ENCODE data around the gene IDH3B.
"Not testable (repeated sequence)": the region's sequence is repeated elsewhere in the genome, so short reads cannot be mapped to it uniquely, and the experiment has no call there.

The IDH3B gene

DNA sequence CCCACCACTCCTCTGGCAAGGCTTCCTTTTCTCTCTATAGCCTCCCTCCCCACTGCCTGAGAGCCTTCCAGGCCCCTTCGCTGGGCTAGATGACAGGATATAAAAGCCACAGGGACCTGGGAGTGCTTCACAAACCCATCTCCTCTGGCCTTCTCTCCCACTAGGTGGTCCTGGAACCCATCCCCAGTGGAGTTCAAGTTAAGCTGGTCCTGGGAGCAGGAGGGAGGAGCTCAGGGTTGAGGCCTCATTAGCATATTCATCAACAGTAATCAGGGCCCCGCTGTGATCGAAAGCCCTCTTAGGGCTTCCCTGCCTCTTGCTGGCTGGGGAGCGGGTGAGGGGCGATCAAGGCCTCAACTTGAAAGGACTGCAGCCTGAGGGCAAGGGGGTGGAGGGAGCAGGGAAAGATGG is 37.7 kb upstream of the IDH3B start:
- peaks cover 0 to 3% of the 10 kb centered on the region in 2 donors for H3K36me3 ChIP-seq (ENCODE audit: control insufficient read depth in 2 of 2, insufficient read depth in 2 of 2, low read length in 2 of 2)
- no peak overlapping the region for H3K4me3 ChIP-seq (ENCODE audit: low read length in 2 of 2)
- no peak overlapping the region for H3K27ac ChIP-seq (ENCODE audit: low read length)
- H3K9ac ChIP-seq (ENCODE audit: low read length in 2 of 2), result no peak overlapping the region
- no peaks in the 10 kb centered on the region for H3K4me1 ChIP-seq (ENCODE audit: control insufficient read depth, insufficient read depth, low read length)
- no peaks in the 10 kb centered on the region for H3K27me3 ChIP-seq (ENCODE audit: control insufficient read depth in 1 of 2, insufficient read depth in 2 of 2, low read length in 2 of 2)
- H3K9me3 ChIP-seq (ENCODE audit: control insufficient read depth in 2 of 2, low read length in 2 of 2), result no peaks in the 10 kb centered on the region

DNA sequence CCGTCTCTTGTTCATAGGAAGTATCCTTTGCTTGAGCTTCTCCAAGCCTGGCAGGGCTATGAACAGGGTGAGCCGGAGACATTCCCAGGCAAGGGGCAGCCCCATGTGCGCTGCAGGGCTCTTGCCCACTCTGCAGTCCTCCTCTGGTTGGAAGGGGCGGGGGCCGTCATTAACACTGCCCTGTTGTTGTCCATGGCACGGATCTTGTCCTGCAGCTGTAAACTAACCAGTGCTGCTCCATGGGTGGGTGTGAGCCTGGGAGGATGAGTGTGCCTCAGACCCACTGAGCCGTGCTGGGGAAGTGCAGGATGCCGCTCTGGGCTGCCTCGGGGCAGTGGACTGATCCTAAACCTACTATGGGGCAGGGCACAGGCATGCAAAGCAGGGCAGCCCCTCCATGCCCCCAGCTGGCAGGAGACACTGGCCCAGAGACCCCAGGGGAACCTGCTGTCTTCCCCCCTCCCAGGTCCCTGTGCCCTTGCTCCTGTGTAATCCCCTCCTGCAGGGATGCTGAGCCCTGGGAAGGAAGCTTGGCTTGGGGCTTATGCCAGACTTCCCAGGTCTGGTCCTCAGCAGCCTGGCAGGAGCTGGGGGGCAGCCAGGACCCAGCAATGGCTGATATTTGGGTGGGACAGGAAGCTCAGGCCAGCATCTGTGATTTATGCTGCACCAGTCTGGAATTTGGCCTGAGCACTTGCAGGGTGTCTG is 37.1 kb upstream of the IDH3B start:
- Histone ChIP-seq H3K9me3 (ENCODE audit: control insufficient read depth in 2 of 2, low read length in 2 of 2) (no peaks in the 10 kb centered on the region), H3K4me3 (ENCODE audit: low read length in 2 of 2) (no peak overlapping the region), H3K9ac (ENCODE audit: low read length in 2 of 2) (no peak overlapping the region), H3K27me3 (ENCODE audit: control insufficient read depth in 1 of 2, insufficient read depth in 2 of 2, low read length in 2 of 2) (no peaks in the 10 kb centered on the region), H3K4me1 (ENCODE audit: control insufficient read depth, insufficient read depth, low read length) (no peaks in the 10 kb centered on the region), H3K36me3 (ENCODE audit: control insufficient read depth in 2 of 2, insufficient read depth in 2 of 2, low read length in 2 of 2) (no peaks in the 10 kb centered on the region), H3K27ac (ENCODE audit: low read length) (no peak overlapping the region)

- no peak overlapping the region for H3K9ac ChIP-seq (ENCODE audit: low read length in 2 of 2)
- H3K9me3 ChIP-seq (ENCODE audit: control insufficient read depth in 2 of 2, low read length in 2 of 2), result no peaks in the 10 kb centered on the region
- H3K4me1 ChIP-seq (ENCODE audit: control insufficient read depth, insufficient read depth, low read length), result no peaks in the 10 kb centered on the region
- no peaks in the 10 kb centered on the region for H3K27me3 ChIP-seq (ENCODE audit: control insufficient read depth in 1 of 2, insufficient read depth in 2 of 2, low read length in 2 of 2)
- no peak overlapping the region for H3K4me3 ChIP-seq (ENCODE audit: low read length in 2 of 2)
- H3K27ac ChIP-seq (ENCODE audit: low read length), result no peak overlapping the region
- no peaks in the 10 kb centered on the region for H3K36me3 ChIP-seq (ENCODE audit: control insufficient read depth in 2 of 2, insufficient read depth in 2 of 2, low read length in 2 of 2)
Measured at GRCh38 chr20:2699775-2700413, 35.9 kb upstream of the IDH3B start.

DNA sequence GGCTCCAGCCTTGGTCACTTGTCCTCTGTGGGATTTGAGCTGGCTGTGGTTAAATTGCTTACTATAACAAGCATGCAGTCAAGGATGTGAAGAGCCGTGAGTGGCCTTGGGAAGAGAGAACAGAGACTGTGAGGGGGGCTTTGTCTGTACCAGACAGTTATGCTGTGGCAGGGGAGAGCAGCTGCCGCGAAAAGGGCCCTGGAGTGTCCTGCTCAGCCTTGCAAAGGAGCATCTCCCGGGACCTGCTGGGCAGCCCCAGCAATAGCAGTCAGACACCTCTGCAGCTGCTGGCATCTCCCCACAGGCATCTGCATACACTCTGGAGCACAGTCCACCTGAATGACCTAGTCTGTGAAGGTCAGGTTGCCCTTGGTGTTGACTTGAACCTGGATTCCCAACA is 34.9 kb upstream of the IDH3B start:
- Histone ChIP-seq H3K9me3 (ENCODE audit: control insufficient read depth in 2 of 2, low read length in 2 of 2) (no peaks in the 10 kb centered on the region), H3K27ac (ENCODE audit: low read length) (no peak overlapping the region), H3K36me3 (ENCODE audit: control insufficient read depth in 2 of 2, insufficient read depth in 2 of 2, low read length in 2 of 2) (no peaks in the 10 kb centered on the region), H3K4me3 (ENCODE audit: low read length in 2 of 2) (no peak overlapping the region), H3K9ac (ENCODE audit: low read length in 2 of 2) (no peak overlapping the region), H3K4me1 (ENCODE audit: control insufficient read depth, insufficient read depth, low read length) (peaks cover 7% of the 10 kb centered on the region), H3K27me3 (ENCODE audit: control insufficient read depth in 1 of 2, insufficient read depth in 2 of 2, low read length in 2 of 2) (peaks cover 0 to 2% of the 10 kb centered on the region in 2 donors)

- Histone ChIP-seq H3K9me3 (ENCODE audit: control insufficient read depth in 2 of 2, low read length in 2 of 2) (no peaks in the 10 kb centered on the region), H3K27me3 (ENCODE audit: control insufficient read depth in 1 of 2, insufficient read depth in 2 of 2, low read length in 2 of 2) (peaks cover 0 to 2% of the 10 kb centered on the region in 2 donors), H3K4me3 (ENCODE audit: low read length in 2 of 2) (no peak overlapping the region), H3K27ac (ENCODE audit: low read length) (no peak overlapping the region), H3K36me3 (ENCODE audit: control insufficient read depth in 2 of 2, insufficient read depth in 2 of 2, low read length in 2 of 2) (no peaks in the 10 kb centered on the region), H3K4me1 (ENCODE audit: control insufficient read depth, insufficient read depth, low read length) (peaks cover 10% of the 10 kb centered on the region), H3K9ac (ENCODE audit: low read length in 2 of 2) (no peak overlapping the region)
Measured at GRCh38 chr20:2698186-2698817, 34.3 kb upstream of the IDH3B start.

DNA sequence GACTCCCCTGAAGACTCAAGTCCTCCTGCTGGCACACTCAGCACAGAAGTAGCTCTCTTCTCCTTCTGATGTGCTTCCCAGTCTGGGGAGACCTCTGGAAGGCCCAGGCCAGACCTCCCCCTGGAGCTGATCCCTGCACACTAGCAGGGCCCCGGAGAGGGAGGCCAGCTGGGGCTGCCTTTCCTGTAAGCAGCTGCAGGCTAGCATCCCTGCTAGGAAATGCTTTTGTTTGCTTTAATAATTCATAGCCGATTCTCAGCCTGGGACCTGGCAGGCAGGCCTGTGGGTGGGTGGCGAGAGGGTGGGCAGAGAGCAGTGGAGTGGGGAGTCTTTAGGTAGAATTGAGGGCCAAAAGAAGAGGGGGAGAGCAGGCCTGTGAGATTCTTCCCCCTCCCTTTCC is 33.8 kb upstream of the IDH3B start:
- Histone ChIP-seq H3K36me3 (ENCODE audit: control insufficient read depth in 2 of 2, insufficient read depth in 2 of 2, low read length in 2 of 2) (no peaks in the 10 kb centered on the region), H3K4me1 (ENCODE audit: control insufficient read depth, insufficient read depth, low read length) (peaks cover 10% of the 10 kb centered on the region), H3K4me3 (ENCODE audit: low read length in 2 of 2) (no peak overlapping the region), H3K27ac (ENCODE audit: low read length) (no peak overlapping the region), H3K27me3 (ENCODE audit: control insufficient read depth in 1 of 2, insufficient read depth in 2 of 2, low read length in 2 of 2) (peaks cover 0 to 2% of the 10 kb centered on the region in 2 donors), H3K9ac (ENCODE audit: low read length in 2 of 2) (no peak overlapping the region), H3K9me3 (ENCODE audit: control insufficient read depth in 2 of 2, low read length in 2 of 2) (no peaks in the 10 kb centered on the region)

DNA sequence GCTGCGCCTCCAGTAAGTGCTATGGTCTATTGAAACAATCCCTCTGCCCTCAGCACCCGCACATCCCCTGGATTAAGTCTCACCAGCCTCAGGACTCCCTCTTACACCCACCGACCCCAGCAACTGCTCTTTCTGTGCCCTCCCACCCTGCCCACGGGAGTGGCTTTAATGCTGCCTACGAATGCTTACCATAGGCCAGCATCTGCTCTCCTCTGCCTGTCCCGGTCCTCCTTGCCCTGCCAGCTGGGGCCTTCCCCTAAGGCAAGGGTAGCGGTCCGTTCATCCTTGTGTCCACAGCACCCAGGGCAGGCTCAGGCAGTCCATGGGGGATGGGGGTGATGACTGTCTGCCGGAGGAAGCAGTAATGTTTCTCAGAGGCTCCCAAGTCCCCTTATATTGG is 32.6 kb upstream of the IDH3B start:
- peaks cover 0 to 2% of the 10 kb centered on the region in 2 donors for H3K27me3 ChIP-seq (ENCODE audit: control insufficient read depth in 1 of 2, insufficient read depth in 2 of 2, low read length in 2 of 2)
- no peaks in the 10 kb centered on the region for H3K36me3 ChIP-seq (ENCODE audit: control insufficient read depth in 2 of 2, insufficient read depth in 2 of 2, low read length in 2 of 2)
- H3K4me1 ChIP-seq (ENCODE audit: control insufficient read depth, insufficient read depth, low read length), result peaks cover 16% of the 10 kb centered on the region
- H3K9ac ChIP-seq (ENCODE audit: low read length in 2 of 2), result no peak overlapping the region
- H3K4me3 ChIP-seq (ENCODE audit: low read length in 2 of 2), result no peak overlapping the region
- no peaks in the 10 kb centered on the region for H3K9me3 ChIP-seq (ENCODE audit: control insufficient read depth in 2 of 2, low read length in 2 of 2)
- no peak overlapping the region for H3K27ac ChIP-seq (ENCODE audit: low read length)

DNA sequence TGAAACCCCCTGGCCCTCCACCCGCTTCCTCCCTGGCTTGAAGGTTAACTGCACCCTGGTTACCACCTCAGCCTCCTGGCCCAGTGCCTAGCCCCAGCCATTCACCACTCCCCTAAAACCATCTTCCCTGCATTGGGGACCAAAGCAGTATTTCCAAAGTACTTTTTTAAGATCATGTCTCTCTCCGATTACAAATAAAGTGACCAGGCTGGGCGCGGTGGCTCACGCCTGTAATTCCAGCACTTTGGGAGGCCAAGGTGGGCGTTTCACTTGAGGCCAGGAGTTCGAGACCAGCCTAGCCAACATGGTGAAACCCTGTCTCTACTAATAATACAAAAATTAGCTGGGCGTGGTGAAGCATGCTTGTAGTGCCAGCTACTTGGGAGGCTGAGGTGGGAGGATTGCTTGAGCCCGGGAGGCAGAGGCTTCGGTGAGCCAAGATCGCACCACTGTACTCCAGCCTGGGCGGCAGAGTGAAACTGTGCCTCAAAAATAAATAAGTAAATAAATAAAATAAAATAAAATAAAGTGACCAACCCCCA is 32.0 kb upstream of the IDH3B start:
- H3K9me3 ChIP-seq (ENCODE audit: control insufficient read depth in 2 of 2, low read length in 2 of 2); H3K9ac ChIP-seq (ENCODE audit: low read length in 2 of 2); H3K27ac ChIP-seq (ENCODE audit: low read length); H3K36me3 ChIP-seq (ENCODE audit: control insufficient read depth in 2 of 2, insufficient read depth in 2 of 2, low read length in 2 of 2); H3K27me3 ChIP-seq (ENCODE audit: control insufficient read depth in 1 of 2, insufficient read depth in 2 of 2, low read length in 2 of 2); H3K4me3 ChIP-seq (ENCODE audit: low read length in 2 of 2): not testable (repeated sequence)
- H3K4me1 ChIP-seq (ENCODE audit: control insufficient read depth, insufficient read depth, low read length), result peaks cover 18% of the 10 kb centered on the region

- H3K27ac ChIP-seq (ENCODE audit: low read length), result no peak overlapping the region
- peaks cover 18% of the 10 kb centered on the region for H3K4me1 ChIP-seq (ENCODE audit: control insufficient read depth, insufficient read depth, low read length)
- H3K9me3 ChIP-seq (ENCODE audit: control insufficient read depth in 2 of 2, low read length in 2 of 2), result no peaks in the 10 kb centered on the region
- no peak overlapping the region for H3K9ac ChIP-seq (ENCODE audit: low read length in 2 of 2)
- no peak overlapping the region for H3K4me3 ChIP-seq (ENCODE audit: low read length in 2 of 2)
- peaks cover 0 to 2% of the 10 kb centered on the region in 2 donors for H3K27me3 ChIP-seq (ENCODE audit: control insufficient read depth in 1 of 2, insufficient read depth in 2 of 2, low read length in 2 of 2)
- H3K36me3 ChIP-seq (ENCODE audit: control insufficient read depth in 2 of 2, insufficient read depth in 2 of 2, low read length in 2 of 2), result no peaks in the 10 kb centered on the region
Measured at GRCh38 chr20:2695206-2695983, 31.4 kb upstream of the IDH3B start.

DNA sequence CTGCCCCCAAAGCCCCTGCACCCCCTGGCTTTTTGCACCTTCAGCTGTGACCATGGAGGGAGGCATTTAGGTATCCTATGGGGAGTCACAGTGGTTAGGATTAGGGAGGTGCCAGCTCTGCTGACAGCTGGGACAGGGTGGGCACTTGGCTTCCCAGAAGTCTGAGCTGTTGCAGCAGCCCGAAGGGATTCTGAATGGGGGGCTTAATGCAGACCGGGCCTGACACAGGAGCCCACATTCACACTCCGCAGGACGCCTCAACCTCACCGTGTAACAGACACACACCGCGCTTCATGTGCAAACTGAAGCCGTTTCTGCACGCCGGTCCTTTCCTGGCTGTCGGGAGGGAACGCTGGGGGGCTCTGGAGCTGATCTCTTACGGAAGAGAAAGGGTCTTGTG is 30.5 kb upstream of the IDH3B start:
- H3K36me3 ChIP-seq (ENCODE audit: control insufficient read depth in 2 of 2, insufficient read depth in 2 of 2, low read length in 2 of 2), result no peaks in the 10 kb centered on the region
- no peak overlapping the region for H3K9ac ChIP-seq (ENCODE audit: low read length in 2 of 2)
- no peak overlapping the region for H3K27ac ChIP-seq (ENCODE audit: low read length)
- no peak overlapping the region for H3K4me3 ChIP-seq (ENCODE audit: low read length in 2 of 2)
- H3K4me1 ChIP-seq (ENCODE audit: control insufficient read depth, insufficient read depth, low read length), result peaks cover 18% of the 10 kb centered on the region
- peaks cover 0 to 2% of the 10 kb centered on the region in 2 donors for H3K27me3 ChIP-seq (ENCODE audit: control insufficient read depth in 1 of 2, insufficient read depth in 2 of 2, low read length in 2 of 2)
- no peaks in the 10 kb centered on the region for H3K9me3 ChIP-seq (ENCODE audit: control insufficient read depth in 2 of 2, low read length in 2 of 2)
